HG03159 (cell line): ENCODE data around the gene RBP7.
"Not testable (repeated sequence)": the region's sequence is repeated elsewhere in the genome, so short reads cannot be mapped to it uniquely, and the experiment has no call there.

Source experiments
- ATAC-seq: cut with Tn5 transposase; IDR thresholded peaks from one replicate; pipeline ENCODE4 v1.9.1; 2021; ENCODE audit warnings: mild to moderate bottlenecking, moderate library complexity; ENCODE audit not compliant: unreplicated experiment

Gene RBP7

GRCh38 chr1:10028956-10029500, 32.0 kb downstream of the RBP7 start:
- ATAC-seq = not testable (repeated sequence)

GRCh38 chr1:10031461-10031860, 34.4 kb downstream of the RBP7 start:
- no peak for ATAC-seq

- ATAC-seq = peak; percentile 96
Observed at GRCh38 chr1:10032590-10033358, 35.7 kb downstream of the RBP7 start, which contains the start of gene UBE4B. Gene UBE4B, plus strand, starts transcription at chr1:10032958. Its CDS starts 713 bp downstream, at chr1:10033671.

GRCh38 chr1:10033359-10033845, 36.4 kb downstream of the RBP7 start:
- ATAC-seq = peak; percentile 29

- no peak for ATAC-seq
Observed at GRCh38 chr1:10042746-10043145, 45.7 kb downstream of the RBP7 start.

- ATAC-seq = no peak
Observed at GRCh38 chr1:10045480-10046355, 48.7 kb downstream of the RBP7 start.

GRCh38 chr1:10046356-10047085, 49.5 kb downstream of the RBP7 start:
- ATAC-seq = no peak

GRCh38 chr1:10048601-10049000, 51.6 kb downstream of the RBP7 start:
- no peak for ATAC-seq

GRCh38 chr1:10050611-10051010, 53.6 kb downstream of the RBP7 start:
- ATAC-seq = no peak

GRCh38 chr1:10051656-10052055, 54.6 kb downstream of the RBP7 start:
- no peak for ATAC-seq

- no peak for ATAC-seq
Observed at GRCh38 chr1:10052347-10052746, 55.3 kb downstream of the RBP7 start.

GRCh38 chr1:10054465-10054864, 57.4 kb downstream of the RBP7 start:
- ATAC-seq = no peak

GRCh38 chr1:10056599-10056987, 59.6 kb downstream of the RBP7 start:
- no peak for ATAC-seq

GRCh38 chr1:10057343-10057742, 60.3 kb downstream of the RBP7 start:
- ATAC-seq = no peak

- ATAC-seq = no peak
Observed at GRCh38 chr1:10057796-10058195, 60.8 kb downstream of the RBP7 start.

GRCh38 chr1:10059342-10059718, 62.3 kb downstream of the RBP7 start:
- no peak for ATAC-seq

GRCh38 chr1:10060311-10061100, 63.5 kb downstream of the RBP7 start:
- ATAC-seq = no peak

GRCh38 chr1:10061276-10061675, 64.2 kb downstream of the RBP7 start:
- no peak for ATAC-seq

GRCh38 chr1:10063878-10064277, 66.8 kb downstream of the RBP7 start:
- ATAC-seq = no peak
